HG03064 (cell line): Measurements from ENCODE around the gene GGTLC2.

Experiments used
- ATAC-seq: cut with Tn5 transposase; IDR thresholded peaks from one replicate; pipeline ENCODE4 v1.9.1; 2021; ENCODE audit warnings: low read depth; ENCODE audit not compliant: unreplicated experiment

GGTLC2 gene

DNA sequence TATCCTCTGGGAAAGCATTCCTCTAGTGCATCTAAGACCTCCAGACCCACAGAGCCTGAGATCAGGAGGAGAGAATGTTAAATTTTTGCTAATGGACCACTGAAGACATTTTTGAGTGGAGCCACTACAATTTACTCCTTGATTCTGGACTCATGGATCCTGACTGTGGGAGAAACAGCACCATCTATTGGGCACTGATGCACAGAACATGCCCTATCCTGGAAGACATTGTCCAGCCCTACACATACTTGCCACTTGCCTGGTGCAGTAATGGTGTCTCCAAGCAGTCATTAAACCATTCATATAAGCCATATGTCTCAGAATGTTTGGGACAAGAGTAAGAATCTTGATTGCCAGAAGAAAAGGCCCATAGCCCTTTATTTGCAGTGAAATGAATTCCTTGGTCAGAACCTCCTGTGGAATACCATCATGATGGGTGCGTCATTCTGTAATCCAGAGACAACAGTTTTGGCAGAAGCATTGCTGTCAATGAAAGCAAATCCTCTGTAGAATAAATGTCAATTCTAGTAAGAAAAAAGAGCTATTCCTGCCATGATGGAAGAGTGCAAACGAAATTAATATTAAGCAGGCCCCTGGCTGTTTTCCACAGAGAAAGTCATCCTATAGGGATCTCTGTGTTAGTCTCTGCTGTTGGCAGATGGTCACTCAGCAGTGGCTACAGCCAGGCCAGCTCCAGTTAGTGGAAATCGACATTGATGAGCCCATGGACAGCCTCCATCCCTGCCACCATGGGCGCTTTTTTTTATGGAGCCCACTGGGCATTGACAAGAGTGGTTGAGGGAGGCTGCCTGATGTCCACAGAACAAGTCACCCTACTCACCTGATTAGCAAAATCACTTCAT lies 43.5 kb downstream of the GGTLC2 start:
- ATAC-seq: no peak

DNA sequence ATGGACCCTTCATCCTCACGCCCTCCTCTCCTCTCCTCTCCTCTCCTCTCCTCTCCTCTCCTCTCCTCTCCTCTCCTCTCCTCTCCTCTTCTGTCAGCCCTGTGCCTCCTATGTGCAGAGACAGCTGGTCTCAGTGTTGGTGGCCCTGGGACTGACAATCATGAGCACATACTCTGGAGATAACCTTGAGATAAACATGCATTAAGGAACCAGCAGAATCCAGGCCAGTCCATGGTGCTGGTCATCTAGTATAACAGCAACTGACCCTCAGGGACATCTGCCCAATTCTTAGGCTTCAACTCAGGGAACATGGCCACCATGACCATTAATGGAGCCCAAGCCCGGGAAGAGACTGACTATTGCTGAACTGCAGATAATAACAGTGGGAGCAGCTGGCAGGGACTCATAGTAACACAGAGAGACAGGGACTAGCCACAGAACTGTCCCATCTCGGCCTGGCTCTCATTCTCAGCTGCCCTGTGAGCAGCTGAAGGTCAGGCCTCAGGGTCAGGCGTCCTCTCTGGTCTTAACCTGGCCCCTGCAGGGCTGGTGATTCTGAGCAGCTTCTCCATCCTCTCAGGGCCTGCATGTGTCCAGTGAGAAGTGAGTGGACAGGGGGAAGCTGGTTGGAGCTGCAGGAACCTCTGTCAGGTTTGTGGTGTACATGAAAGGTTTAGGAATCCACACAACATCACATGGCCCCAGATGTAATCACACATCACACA lies 45.4 kb downstream of the GGTLC2 start:
- no peak for ATAC-seq

DNA sequence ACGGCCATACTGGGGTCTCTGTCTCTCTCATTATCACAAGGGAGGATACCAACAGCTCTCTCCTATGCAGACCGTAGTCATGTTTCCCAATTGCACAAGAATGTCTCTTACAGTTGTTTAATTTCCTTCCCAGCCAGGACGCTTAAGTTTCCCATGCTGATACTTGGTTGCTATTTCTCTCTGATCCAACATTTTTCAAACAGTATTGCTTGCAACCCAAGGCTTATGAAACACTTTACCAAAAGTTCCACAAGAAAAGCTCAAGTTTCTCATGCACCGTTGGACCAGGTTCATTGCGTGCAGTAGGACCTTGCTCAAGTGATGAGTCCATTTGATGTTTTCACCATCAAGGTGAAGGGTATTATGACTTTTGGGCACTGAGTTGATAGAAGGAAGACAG lies 46.6 kb downstream of the GGTLC2 start:
- no peak for ATAC-seq

DNA sequence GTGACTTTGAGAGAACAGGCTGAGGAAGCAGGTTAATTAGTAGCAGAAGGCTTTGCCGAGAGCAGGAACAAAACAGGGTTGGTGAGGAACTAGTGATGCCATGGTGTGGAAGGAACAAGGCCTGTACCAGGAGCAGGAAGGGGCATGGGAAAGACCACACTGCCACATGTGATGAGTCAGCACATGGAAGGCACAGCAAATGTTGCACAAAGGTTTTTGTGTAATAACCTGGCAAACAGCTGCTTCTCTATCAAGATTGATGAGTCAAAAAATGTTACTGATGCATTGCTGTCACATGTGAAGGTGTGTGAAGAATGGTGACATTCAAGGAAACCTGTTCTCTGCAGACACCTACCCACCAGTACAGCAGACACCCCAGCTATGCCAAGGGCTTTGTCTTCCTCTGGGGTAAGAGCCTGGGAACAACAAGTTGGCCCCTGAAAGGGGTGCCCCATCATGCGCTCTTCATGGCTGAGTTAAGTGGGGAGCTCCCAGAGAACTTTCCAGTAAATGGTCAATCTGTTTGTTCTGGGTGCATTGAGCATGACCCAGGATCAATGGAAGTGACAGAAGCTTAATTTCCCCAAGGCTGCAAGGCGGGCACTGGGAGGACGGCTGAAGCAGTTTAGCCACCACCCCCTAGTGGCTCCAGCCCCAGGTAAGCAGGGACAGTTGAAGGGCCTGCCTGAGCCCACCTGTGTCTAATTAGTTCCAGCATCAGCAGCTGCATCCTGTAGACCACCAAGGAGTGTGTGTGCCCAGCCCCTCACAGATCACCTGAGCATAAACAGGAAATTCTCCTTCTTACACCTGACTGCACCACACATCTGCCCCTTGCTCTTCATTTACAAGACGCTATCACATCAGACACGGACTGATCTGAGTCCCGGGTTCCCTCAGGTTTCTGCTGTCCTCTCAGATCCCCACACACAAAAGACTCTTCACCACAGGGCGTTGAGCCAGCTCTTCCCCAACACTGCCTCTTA lies 47.6 kb downstream of the GGTLC2 start:
- no peak for ATAC-seq

DNA sequence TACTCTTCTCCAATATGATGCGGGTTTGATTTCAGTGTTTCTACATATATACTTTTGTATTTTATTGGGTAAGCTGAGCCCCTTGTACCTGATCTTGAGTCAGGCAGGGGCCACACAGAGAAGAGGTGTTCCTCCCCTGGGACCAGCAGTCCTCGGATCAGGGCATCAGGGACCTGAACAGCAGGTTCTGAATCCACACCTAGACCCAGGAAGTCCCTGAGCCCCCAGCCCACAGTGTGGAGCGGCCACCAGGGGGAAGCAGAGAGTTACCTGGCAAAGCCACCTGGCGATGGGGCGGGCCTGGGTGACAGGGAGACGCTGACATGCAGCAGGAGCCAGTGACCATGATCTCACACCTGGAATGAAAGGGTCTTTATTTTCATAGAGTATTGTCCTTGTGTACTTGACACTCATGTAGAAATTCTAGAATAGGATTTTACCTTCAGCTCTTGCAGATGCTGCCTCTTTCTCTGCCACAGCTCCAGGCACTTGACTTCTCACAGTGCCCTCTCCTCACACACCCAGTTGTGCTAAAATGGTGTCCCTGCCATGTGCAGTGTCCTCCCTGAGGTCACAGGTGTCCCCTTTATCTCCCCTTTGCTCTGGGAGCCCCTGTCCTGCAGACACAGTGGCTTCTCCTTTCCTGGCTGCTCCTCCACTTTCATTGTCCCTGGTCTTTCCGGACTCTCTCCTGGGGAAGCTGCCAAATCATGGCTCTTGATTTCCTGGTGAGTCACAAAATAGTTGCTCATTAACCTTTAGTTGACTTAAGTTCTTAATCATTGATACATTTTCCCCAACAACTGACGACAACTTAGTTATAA lies 48.5 kb downstream of the GGTLC2 start:
- no peak for ATAC-seq

DNA sequence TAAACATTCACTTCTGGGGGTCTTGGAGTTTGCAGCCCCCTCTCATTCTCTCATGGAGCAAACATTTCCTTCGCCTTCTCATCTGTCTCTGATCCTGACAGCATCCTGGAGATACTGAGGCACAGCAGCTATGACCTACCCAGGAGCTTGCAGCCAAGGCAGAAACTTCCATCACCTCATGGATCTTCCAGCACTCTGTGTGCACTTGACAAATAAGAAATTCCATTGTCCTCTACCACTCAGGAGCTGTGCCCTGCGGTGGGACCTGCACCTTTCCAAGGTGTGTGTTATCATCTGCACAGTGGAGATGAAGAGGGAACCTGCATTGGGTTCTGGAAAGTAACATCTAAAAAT lies 49.1 kb downstream of the GGTLC2 start:
- ATAC-seq: no peak

DNA sequence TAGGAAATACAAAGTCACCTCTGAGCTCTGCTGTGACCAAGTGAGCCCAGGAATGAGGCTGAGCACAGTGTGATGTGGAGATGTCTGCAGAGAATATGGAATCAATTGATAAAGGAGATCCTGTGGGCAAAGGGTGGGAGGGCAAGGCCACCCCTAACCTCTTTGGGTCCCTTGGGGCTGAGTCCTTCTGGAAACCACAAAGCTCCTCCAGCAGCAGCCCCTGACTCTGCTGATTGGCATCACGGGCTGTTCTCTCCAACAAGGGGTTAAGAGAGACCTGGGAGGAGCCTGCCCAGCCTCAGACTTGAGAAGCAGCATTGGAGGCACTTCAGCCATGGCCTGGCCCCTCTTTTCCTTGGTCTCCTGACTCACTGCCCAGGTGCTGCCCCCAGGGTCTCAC lies 49.7 kb downstream of the GGTLC2 start:
- no peak for ATAC-seq

DNA sequence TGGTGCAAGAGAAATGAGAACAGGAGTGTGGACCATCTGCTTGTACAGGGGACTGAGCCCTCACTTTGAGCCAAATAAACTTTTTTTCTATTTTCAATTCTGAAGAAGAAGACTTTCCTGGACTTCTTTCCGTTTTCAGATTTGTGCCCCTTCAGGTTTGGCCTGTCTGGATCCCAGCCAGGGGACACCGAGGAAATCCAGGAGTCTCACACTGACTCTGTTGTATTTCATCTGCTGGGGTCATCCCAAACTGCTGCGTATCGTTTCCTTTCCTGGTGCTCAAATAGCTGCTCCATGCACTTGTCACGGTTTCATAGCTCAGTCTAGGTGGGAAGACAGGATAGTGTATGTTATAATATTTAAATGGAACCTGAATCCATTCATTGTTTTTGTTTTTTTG lies 51.7 kb downstream of the GGTLC2 start:
- no peak for ATAC-seq
